ENCODE measurements around the gene FAM53A.
"Not testable (repeated sequence)": the region's sequence is repeated elsewhere in the genome, so short reads cannot be mapped to it uniquely, and the experiment has no call there.

The FAM53A gene

GRCh38 chr4:1686440-1687036 lies 2.4 kb upstream of the FAM53A start:
- no peak for DNase-seq (ENCODE audit: low spot score)

- DNase-seq (ENCODE audit: low spot score), result no peak
Observed at GRCh38 chr4:1685235-1686150, 1.4 kb upstream of the FAM53A start.

- DNase-seq (ENCODE audit: low spot score), result no peak
Observed at GRCh38 chr4:1684506-1685234, 557 bp upstream of the FAM53A start.

GRCh38 chr4:1683261-1683735 lies 815 bp downstream of the FAM53A start:
- no peak for DNase-seq (ENCODE audit: low spot score)

- DNase-seq (ENCODE audit: low spot score), result no peak
Observed at GRCh38 chr4:1682860-1683259, 1.3 kb downstream of the FAM53A start.

- no peak for DNase-seq (ENCODE audit: low spot score)
Observed at GRCh38 chr4:1678244-1678643, 5.9 kb downstream of the FAM53A start.

GRCh38 chr4:1676605-1677525 lies 7.2 kb downstream of the FAM53A start:
- DNase-seq (ENCODE audit: low spot score), result peak; percentile 71

GRCh38 chr4:1675802-1676137 lies 8.3 kb downstream of the FAM53A start:
- DNase-seq (ENCODE audit: low spot score), result no peak

GRCh38 chr4:1675136-1675801 lies 8.8 kb downstream of the FAM53A start:
- DNase-seq (ENCODE audit: low spot score), result no peak

GRCh38 chr4:1674682-1675081 lies 9.4 kb downstream of the FAM53A start:
- DNase-seq (ENCODE audit: low spot score), result no peak

GRCh38 chr4:1673671-1674070 lies 10.4 kb downstream of the FAM53A start:
- DNase-seq (ENCODE audit: low spot score), result no peak

GRCh38 chr4:1671011-1671410 lies 13.1 kb downstream of the FAM53A start:
- not testable (repeated sequence) for DNase-seq (ENCODE audit: low spot score)

- no peak for DNase-seq (ENCODE audit: low spot score)
Observed at GRCh38 chr4:1670279-1670678, 13.8 kb downstream of the FAM53A start.

GRCh38 chr4:1669850-1670249 lies 14.3 kb downstream of the FAM53A start:
- DNase-seq (ENCODE audit: low spot score), result no peak

GRCh38 chr4:1669270-1669669 lies 14.8 kb downstream of the FAM53A start:
- no peak for DNase-seq (ENCODE audit: low spot score)

- no peak for DNase-seq (ENCODE audit: low spot score)
Observed at GRCh38 chr4:1668488-1668840, 15.6 kb downstream of the FAM53A start.

GRCh38 chr4:1667273-1667672 lies 16.8 kb downstream of the FAM53A start:
- no peak for DNase-seq (ENCODE audit: low spot score)

- no peak for DNase-seq (ENCODE audit: low spot score)
Observed at GRCh38 chr4:1666391-1666790, 17.7 kb downstream of the FAM53A start.

- DNase-seq (ENCODE audit: low spot score), result no peak
Observed at GRCh38 chr4:1664141-1664540, 20.0 kb downstream of the FAM53A start.

GRCh38 chr4:1663549-1663948 lies 20.6 kb downstream of the FAM53A start:
- no peak for DNase-seq (ENCODE audit: low spot score)

GRCh38 chr4:1661695-1662094 lies 22.4 kb downstream of the FAM53A start:
- no peak for DNase-seq (ENCODE audit: low spot score)

Data from hematopoietic multipotent progenitor cell treated with erythropoietin and hydrocortisone succinate and interleukin-3 and kit ligand, for 17 days (in vitro differentiated cells).